HCT116 (cell line): ENCODE data around the gene RIN3. TPM values are rescaled to one million over a fixed set of nuclear protein-coding genes. Genes with fewer than 3 reads are reported as not detected.
"Not testable (repeated sequence)": the region's sequence is repeated elsewhere in the genome, so short reads cannot be mapped to it uniquely, and the experiment has no call there.

Experiments
- ATAC-seq: fragments of 200-7000 bp; cut with Tn5 transposase; 2 replicates; pipeline ENCODE4 v1.9.1; 2020; ENCODE audit warnings: mild to moderate bottlenecking, moderate library complexity
- BruUV-seq: library from RNA; stranded (reverse); fragments of 400-500 nt; replicated peaks from 2 replicates; lab custom pipeline; 2021; lab: Mats Ljungman, UMichigan
- CTCF ChIA-PET: fragments of 300-600 bp; sonication (Branson Sonifier 250); formaldehyde crosslinking; loops from one replicate; lab custom pipeline; 2021; ENCODE audit warnings: antibody characterized with exemption; lab: Charles Lee
- POLR2A ChIA-PET: fragments of 300-600, 350-600 bp; sonication (Branson Sonifier 250); formaldehyde crosslinking; loops from one replicate; lab custom pipeline; 2021; ENCODE audit warnings: antibody characterized with exemption; lab: Charles Lee
- RAD21 ChIA-PET, 2 experiments: fragments of 300-600 bp; sonication (Branson Sonifier 250); formaldehyde crosslinking; loops; one replicate each; lab custom pipeline; 2023; ENCODE audit warnings: low total read pairs in 2 of 2; ENCODE audit not compliant: uncharacterized antibody in 2 of 2, unreplicated experiment in 2 of 2, low non-redundant PET in 1 of 2; lab: Charles Lee
- DNase-seq: peaks from one replicate; pipeline ENCODE4 v3.0.0-alpha.2; 2010; ENCODE audit warnings: low read depth, low spot score
- H2AFZ ChIP-seq: fragments of 200-600 bp; shearing (Covaris generic), sonication (generic); 2 replicates; pipeline ENCODE4 v1.6.1; 2017; ENCODE audit warnings: low read depth, mixed run types, mixed read lengths, antibody characterized with exemption, low read length; ENCODE audit not compliant: poor library complexity, severe bottlenecking
- H3K27ac ChIP-seq: 2 replicates; pipeline ENCODE4 v1.5.1; 2012; ENCODE audit warnings: low read depth, low read length
- H3K27me3 ChIP-seq: fragments of 200-600 bp; sonication (generic); 2 replicates; pipeline ENCODE4 v1.6.1; 2016; ENCODE audit warnings: mixed run types, low read length, mixed read lengths; ENCODE audit not compliant: insufficient read depth
- H3K36me3 ChIP-seq, 2 experiments: fragments of 200-500 bp in 1 of 2; fragments of 200-600 bp in 1 of 2; sonication (Bioruptor generic) in 1 of 2; sonication (generic) in 1 of 2; 2 replicates each; pipeline versions ENCODE4 v1.5.1 to v1.6.1; 2014 to 2016; ENCODE audit warnings: low read length in 2 of 2, inconsistent platforms in 1 of 2, mixed read lengths in 1 of 2, mixed run types in 1 of 2; ENCODE audit not compliant: insufficient read depth in 2 of 2, control insufficient read depth in 1 of 2
- H3K4me1 ChIP-seq, 2 experiments: fragments of 200-600 bp in 1 of 2; sonication (generic) in 1 of 2; 2 replicates each; pipeline versions ENCODE4 v1.5.1 to v1.6.1; 2012 to 2017; ENCODE audit warnings: low read length in 2 of 2, inconsistent platforms in 1 of 2, mild to moderate bottlenecking in 1 of 2, mixed read lengths in 1 of 2, mixed run types in 1 of 2, moderate library complexity in 1 of 2; ENCODE audit not compliant: insufficient read depth in 2 of 2, control insufficient read depth in 1 of 2
- H3K4me2 ChIP-seq: fragments of 200-600 bp; sonication (generic); 2 replicates; pipeline ENCODE4 v1.6.1; 2017; ENCODE audit warnings: mixed run types, low read length, mixed read lengths
- H3K4me3 ChIP-seq, 2 experiments: fragments of 200-600 bp in 1 of 2; sonication (generic) in 1 of 2; replicated peaks in 1 of 2; 2 replicates each; pipeline ENCODE4 v1.5.1; 2011 to 2016; ENCODE audit warnings: low read length in 2 of 2, control low read depth in 1 of 2, low read depth in 1 of 2, mild to moderate bottlenecking in 1 of 2, mixed read lengths in 1 of 2, mixed run types in 1 of 2
- H3K79me2 ChIP-seq: fragments of 200-600 bp; sonication (generic); 2 replicates; pipeline ENCODE4 v1.6.1; 2017; ENCODE audit warnings: mild to moderate bottlenecking, mixed run types, low read length, moderate library complexity, mixed read lengths; ENCODE audit not compliant: insufficient read depth
- H3K9ac ChIP-seq: fragments of 200-600 bp; sonication (generic); 2 replicates; pipeline ENCODE4 v1.6.1; 2016; ENCODE audit warnings: low read length, mixed read lengths
- H3K9me2 ChIP-seq: fragments of 200-600 bp; sonication (generic), shearing (Covaris generic); 2 replicates; pipeline ENCODE4 v1.6.1; 2017; ENCODE audit warnings: mixed run types, mild to moderate bottlenecking, moderate library complexity; ENCODE audit not compliant: insufficient read depth
- H3K9me3 ChIP-seq, 2 experiments: fragments of 200-500 bp in 1 of 2; fragments of 200-600 bp in 1 of 2; sonication (Bioruptor generic) in 1 of 2; sonication (generic) in 1 of 2; 2 replicates each; pipeline ENCODE4 v1.6.1; 2014 to 2017; ENCODE audit warnings: low read length in 2 of 2, mixed read lengths in 2 of 2, inconsistent platforms in 1 of 2, low read depth in 1 of 2, mild to moderate bottlenecking in 1 of 2, mixed run types in 1 of 2, moderate library complexity in 1 of 2; ENCODE audit not compliant: control insufficient read depth in 1 of 2, insufficient read depth in 1 of 2
- H4K20me1 ChIP-seq: fragments of 200-600 bp; sonication (generic), shearing (Covaris generic); 2 replicates; pipeline ENCODE4 v1.6.1; 2017; ENCODE audit warnings: mixed run types, mild to moderate bottlenecking, moderate library complexity; ENCODE audit not compliant: insufficient read depth
- CEBPB ChIP-seq: IDR thresholded peaks from 2 replicates; pipeline ENCODE4 v1.6.1; 2012; ENCODE audit warnings: low read depth
- EGR1 ChIP-seq: IDR thresholded peaks from 2 replicates; pipeline ENCODE4 v1.6.1; 2012; ENCODE audit warnings: low read depth
- EZH2 ChIP-seq: fragments of 200-600 bp; sonication (generic); IDR thresholded peaks from 2 replicates; pipeline ENCODE4 v1.6.1; 2017; ENCODE audit warnings: antibody characterized with exemption, mixed run types
- EZH2phosphoT487 ChIP-seq: fragments of 200-600 bp; IDR thresholded peaks from 2 replicates; pipeline ENCODE4 v1.6.1; 2018; ENCODE audit warnings: antibody characterized with exemption, borderline replicate concordance
- FOSL1 ChIP-seq: IDR thresholded peaks from 2 replicates; pipeline ENCODE4 v1.6.1; 2012; ENCODE audit warnings: low read depth
- SIN3A ChIP-seq: IDR thresholded peaks from 2 replicates; pipeline ENCODE4 v1.6.1; 2012; ENCODE audit warnings: low read depth
- SRF ChIP-seq: IDR thresholded peaks from 2 replicates; pipeline ENCODE4 v1.6.1; 2012; ENCODE audit warnings: low read depth
- ZFX ChIP-seq: fragments of 450-650 bp; IDR thresholded peaks from 2 replicates; pipeline ENCODE4 v1.6.1; 2017
- ZNF274 ChIP-seq: fragments of 200-500 bp; sonication (Bioruptor generic); IDR thresholded peaks from 2 replicates; pipeline ENCODE4 v1.6.1; 2014; ENCODE audit warnings: mild to moderate bottlenecking, low read depth, low read length, inconsistent platforms
- intact Hi-C: fragments of 100-400 bp; cut with micrococcal nuclease; formaldehyde crosslinking; loops from 2 replicates; pipeline ENCODE4 v1.10.0; 2022
- total RNA-seq: library from RNA; stranded (reverse); gene quantifications from one replicate; pipeline ENCODE4 v1.2.1, GENCODE V29; 2021; ENCODE audit not compliant: unreplicated experiment
- TF ChIP-seq, protein P1 (sequence below): IDR thresholded peaks from 2 replicates; pipeline ENCODE4 v1.6.1; 2012; ENCODE audit warnings: low read depth
- TF ChIP-seq, protein P2 (sequence below): IDR thresholded peaks from 2 replicates; pipeline ENCODE4 v1.6.1; 2011; ENCODE audit warnings: mild to moderate bottlenecking, low read length, moderate library complexity; ENCODE audit not compliant: insufficient replicate concordance; ENCODE audit errors: extremely low read depth
- TF ChIP-seq, protein P3 (sequence below): IDR thresholded peaks from 2 replicates; pipeline ENCODE4 v1.6.1; 2012

The RIN3 gene
- total RNA-seq, 1 experiment from 2014 or later = 22.2 TPM

DNA sequence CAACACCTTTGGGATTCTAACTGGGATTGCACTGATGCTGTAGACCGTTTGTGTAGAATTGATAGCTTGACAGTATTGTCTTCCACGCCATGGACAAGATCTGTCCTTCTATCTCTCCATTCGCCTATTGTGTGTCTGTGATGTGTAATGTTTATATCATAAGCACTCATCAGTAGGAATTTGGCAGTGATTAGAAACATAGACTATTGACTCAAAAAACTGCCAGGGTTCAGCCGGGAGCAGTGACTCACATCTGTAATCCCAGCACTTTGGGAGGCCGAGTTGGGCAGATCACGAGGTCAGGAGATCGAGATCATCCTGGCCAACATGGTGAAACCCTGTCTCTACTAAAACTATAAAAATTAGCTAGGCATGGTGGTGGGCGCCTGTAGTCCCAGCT is 22.6 kb downstream of the RIN3 start:
- H3K36me3 ChIP-seq, CTCF ChIA-PET, H3K9ac ChIP-seq, H2AFZ ChIP-seq, H3K9me3 ChIP-seq, intact Hi-C loops, POLR2A ChIA-PET, H4K20me1 ChIP-seq, H3K27me3 ChIP-seq, H3K9me2 ChIP-seq, DNase-seq, H3K4me3 ChIP-seq, RAD21 ChIA-PET, H3K27ac ChIP-seq, BruUV-seq: not testable (repeated sequence)
- H3K79me2 ChIP-seq = peaks cover 12% of the 10 kb centered on the region; the same call in 1 of the 2 replicates
- peak; percentile 25; the same call in 1 of the 2 replicates for ATAC-seq
- peak overlapping the region; percentile 34 for H3K4me2 ChIP-seq
- H3K4me1 ChIP-seq = peaks cover 16 to 39% of the 10 kb centered on the region in 2 experiments

DNA sequence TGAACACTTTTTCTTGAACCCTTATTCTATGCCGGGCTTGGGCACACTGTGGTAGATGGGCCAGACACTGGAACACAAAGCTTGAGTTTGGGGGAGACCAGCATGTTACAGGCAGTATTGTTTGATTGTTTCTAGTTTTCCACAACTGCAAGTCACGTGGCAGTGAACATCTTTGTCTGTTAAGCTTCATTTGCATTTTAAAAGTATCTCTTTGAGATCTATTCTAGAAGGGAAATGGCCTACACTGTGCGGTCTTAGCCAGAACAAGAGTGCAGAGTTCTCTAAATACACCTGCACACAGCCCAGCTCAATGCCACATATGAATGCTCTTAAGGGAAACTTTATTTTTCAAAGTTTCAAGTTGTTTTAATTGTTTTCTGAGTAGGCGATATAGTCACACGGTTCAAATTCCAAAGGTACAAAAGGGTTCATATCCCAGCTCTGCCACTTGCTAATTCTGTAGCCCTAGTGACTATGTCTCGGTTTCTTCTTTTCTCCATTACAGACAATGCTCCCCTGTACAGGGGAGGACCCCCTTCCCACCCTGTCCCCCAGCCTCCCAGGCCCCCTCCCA is 24.9 kb downstream of the RIN3 start:
- DNase-seq (no peak), ATAC-seq (no peak)
- ChIA-PET CTCF (interaction anchor here (0.7 kb wide), 1 partner anchor 943 kb away, joined by 3 read pairs; no protein-coding TSS in a partner anchor), RAD21 (no interaction called here), POLR2A (interaction anchor here (1.2 kb wide), 1 partner anchor 26 kb away, joined by 4 read pairs; no protein-coding TSS in a partner anchor)
- no TSS peak for BruUV-seq
- Histone ChIP-seq H3K9me2 (no peaks in the 10 kb centered on the region), H3K9me3 (no peaks in the 10 kb centered on the region), H3K79me2 (peaks cover 10% of the 10 kb centered on the region; the same call in 1 of the 2 replicates), H3K9ac (no peak overlapping the region), H3K27me3 (no peaks in the 10 kb centered on the region), H3K4me3 (no peak overlapping the region), H3K27ac (no peak overlapping the region), H4K20me1 (no peaks in the 10 kb centered on the region), H3K36me3 (no peaks in the 10 kb centered on the region), H3K4me2 (no peak overlapping the region), H3K4me1 (peaks cover 16 to 35% of the 10 kb centered on the region in 2 experiments), H2AFZ (no peak overlapping the region)
- intact Hi-C loops = no loop called here
- TF ChIP-seq CEBPB = no peak
- TF ChIP-seq, protein P1, sequence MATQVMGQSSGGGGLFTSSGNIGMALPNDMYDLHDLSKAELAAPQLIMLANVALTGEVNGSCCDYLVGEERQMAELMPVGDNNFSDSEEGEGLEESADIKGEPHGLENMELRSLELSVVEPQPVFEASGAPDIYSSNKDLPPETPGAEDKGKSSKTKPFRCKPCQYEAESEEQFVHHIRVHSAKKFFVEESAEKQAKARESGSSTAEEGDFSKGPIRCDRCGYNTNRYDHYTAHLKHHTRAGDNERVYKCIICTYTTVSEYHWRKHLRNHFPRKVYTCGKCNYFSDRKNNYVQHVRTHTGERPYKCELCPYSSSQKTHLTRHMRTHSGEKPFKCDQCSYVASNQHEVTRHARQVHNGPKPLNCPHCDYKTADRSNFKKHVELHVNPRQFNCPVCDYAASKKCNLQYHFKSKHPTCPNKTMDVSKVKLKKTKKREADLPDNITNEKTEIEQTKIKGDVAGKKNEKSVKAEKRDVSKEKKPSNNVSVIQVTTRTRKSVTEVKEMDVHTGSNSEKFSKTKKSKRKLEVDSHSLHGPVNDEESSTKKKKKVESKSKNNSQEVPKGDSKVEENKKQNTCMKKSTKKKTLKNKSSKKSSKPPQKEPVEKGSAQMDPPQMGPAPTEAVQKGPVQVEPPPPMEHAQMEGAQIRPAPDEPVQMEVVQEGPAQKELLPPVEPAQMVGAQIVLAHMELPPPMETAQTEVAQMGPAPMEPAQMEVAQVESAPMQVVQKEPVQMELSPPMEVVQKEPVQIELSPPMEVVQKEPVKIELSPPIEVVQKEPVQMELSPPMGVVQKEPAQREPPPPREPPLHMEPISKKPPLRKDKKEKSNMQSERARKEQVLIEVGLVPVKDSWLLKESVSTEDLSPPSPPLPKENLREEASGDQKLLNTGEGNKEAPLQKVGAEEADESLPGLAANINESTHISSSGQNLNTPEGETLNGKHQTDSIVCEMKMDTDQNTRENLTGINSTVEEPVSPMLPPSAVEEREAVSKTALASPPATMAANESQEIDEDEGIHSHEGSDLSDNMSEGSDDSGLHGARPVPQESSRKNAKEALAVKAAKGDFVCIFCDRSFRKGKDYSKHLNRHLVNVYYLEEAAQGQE = no peak
- no peak for TF ChIP-seq ZNF274
- no peak for TF ChIP-seq EZH2
- no peak for TF ChIP-seq SRF
- no peak for TF ChIP-seq EZH2phosphoT487
- TF ChIP-seq, protein P2, sequence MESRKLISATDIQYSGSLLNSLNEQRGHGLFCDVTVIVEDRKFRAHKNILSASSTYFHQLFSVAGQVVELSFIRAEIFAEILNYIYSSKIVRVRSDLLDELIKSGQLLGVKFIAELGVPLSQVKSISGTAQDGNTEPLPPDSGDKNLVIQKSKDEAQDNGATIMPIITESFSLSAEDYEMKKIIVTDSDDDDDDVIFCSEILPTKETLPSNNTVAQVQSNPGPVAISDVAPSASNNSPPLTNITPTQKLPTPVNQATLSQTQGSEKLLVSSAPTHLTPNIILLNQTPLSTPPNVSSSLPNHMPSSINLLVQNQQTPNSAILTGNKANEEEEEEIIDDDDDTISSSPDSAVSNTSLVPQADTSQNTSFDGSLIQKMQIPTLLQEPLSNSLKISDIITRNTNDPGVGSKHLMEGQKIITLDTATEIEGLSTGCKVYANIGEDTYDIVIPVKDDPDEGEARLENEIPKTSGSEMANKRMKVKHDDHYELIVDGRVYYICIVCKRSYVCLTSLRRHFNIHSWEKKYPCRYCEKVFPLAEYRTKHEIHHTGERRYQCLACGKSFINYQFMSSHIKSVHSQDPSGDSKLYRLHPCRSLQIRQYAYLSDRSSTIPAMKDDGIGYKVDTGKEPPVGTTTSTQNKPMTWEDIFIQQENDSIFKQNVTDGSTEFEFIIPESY = no peak
- no peak for TF ChIP-seq ZFX
- TF ChIP-seq SIN3A = no peak
- TF ChIP-seq, protein P3, sequence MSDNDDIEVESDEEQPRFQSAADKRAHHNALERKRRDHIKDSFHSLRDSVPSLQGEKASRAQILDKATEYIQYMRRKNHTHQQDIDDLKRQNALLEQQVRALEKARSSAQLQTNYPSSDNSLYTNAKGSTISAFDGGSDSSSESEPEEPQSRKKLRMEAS = no peak
- TF ChIP-seq FOSL1 = no peak
- TF ChIP-seq EGR1 = no peak
